HG02943 (cell line): ENCODE data around the gene KCNMA1.
"Not testable (repeated sequence)": the region's sequence is repeated elsewhere in the genome, so short reads cannot be mapped to it uniquely, and the experiment has no call there.

Source experiments
- ATAC-seq: cut with Tn5 transposase; IDR thresholded peaks from one replicate; pipeline ENCODE4 v1.9.1; 2021; ENCODE audit warnings: mild to moderate bottlenecking, low read depth, moderate library complexity; ENCODE audit not compliant: unreplicated experiment

KCNMA1 gene

GRCh38 chr10:77359950-77360520, 277.6 kb downstream of the KCNMA1 start:
- ATAC-seq, result no peak

GRCh38 chr10:77359287-77359691, 278.3 kb downstream of the KCNMA1 start:
- no peak for ATAC-seq

- ATAC-seq, result no peak
Measured at GRCh38 chr10:77358656-77359055, 279.0 kb downstream of the KCNMA1 start.

GRCh38 chr10:77357611-77358310, 279.8 kb downstream of the KCNMA1 start:
- no peak for ATAC-seq

- ATAC-seq, result no peak
Measured at GRCh38 chr10:77357185-77357584, 280.4 kb downstream of the KCNMA1 start.

- no peak for ATAC-seq
Measured at GRCh38 chr10:77355844-77356243, 281.8 kb downstream of the KCNMA1 start.

- no peak for ATAC-seq
Measured at GRCh38 chr10:77351386-77351785, 286.2 kb downstream of the KCNMA1 start.

- no peak for ATAC-seq
Measured at GRCh38 chr10:77350711-77351119, 286.9 kb downstream of the KCNMA1 start.

- ATAC-seq, result no peak
Measured at GRCh38 chr10:77350134-77350533, 287.5 kb downstream of the KCNMA1 start.

GRCh38 chr10:77349226-77349625, 288.4 kb downstream of the KCNMA1 start:
- no peak for ATAC-seq

- ATAC-seq, result no peak
Measured at GRCh38 chr10:77348751-77349150, 288.9 kb downstream of the KCNMA1 start.

- ATAC-seq, result no peak
Measured at GRCh38 chr10:77348082-77348481, 289.5 kb downstream of the KCNMA1 start.

GRCh38 chr10:77347052-77347451, 290.6 kb downstream of the KCNMA1 start:
- no peak for ATAC-seq

GRCh38 chr10:77341055-77341454, 296.6 kb downstream of the KCNMA1 start:
- no peak for ATAC-seq

GRCh38 chr10:77339872-77340271, 297.7 kb downstream of the KCNMA1 start:
- ATAC-seq, result not testable (repeated sequence)

GRCh38 chr10:77339166-77339565, 298.4 kb downstream of the KCNMA1 start:
- no peak for ATAC-seq

GRCh38 chr10:77338143-77338542, 299.5 kb downstream of the KCNMA1 start:
- no peak for ATAC-seq

GRCh38 chr10:77334501-77334900, 303.1 kb downstream of the KCNMA1 start:
- no peak for ATAC-seq

GRCh38 chr10:77333610-77334340, 303.8 kb downstream of the KCNMA1 start:
- no peak for ATAC-seq

GRCh38 chr10:77332256-77332655, 305.4 kb downstream of the KCNMA1 start:
- no peak for ATAC-seq

- no peak for ATAC-seq
Measured at GRCh38 chr10:77328272-77328816, 309.3 kb downstream of the KCNMA1 start.

- ATAC-seq, result no peak
Measured at GRCh38 chr10:77325233-77325537, 312.4 kb downstream of the KCNMA1 start.
